ENCODE data around the gene RHOXF2.
"Not testable (repeated sequence)": the region's sequence is repeated elsewhere in the genome, so short reads cannot be mapped to it uniquely, and the experiment has no call there.

DNA sequence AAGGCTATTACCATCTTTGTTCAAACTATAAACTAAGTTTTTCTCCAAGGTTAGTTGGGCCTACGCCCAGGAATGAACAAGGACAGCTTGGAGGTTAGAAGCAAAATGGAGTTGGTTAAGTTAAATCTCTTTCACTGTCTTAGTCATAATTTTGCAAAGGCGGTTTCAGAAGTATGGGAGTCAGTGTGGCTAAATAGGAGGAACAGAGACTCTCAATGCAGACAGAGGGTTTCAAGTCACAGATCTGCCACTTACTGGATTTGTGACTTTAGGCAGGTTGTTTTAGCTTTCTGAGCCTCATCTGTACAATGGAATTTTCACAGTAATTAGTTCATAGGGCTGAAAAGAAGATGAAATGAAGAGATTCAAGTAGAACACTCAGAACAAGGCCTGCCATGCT is 35.3 kb downstream of the RHOXF2 start:
- not testable (repeated sequence) for TF ChIP-seq CTCF, POLR2A (IDR thresholded peaks at IDR 0.05)

All from thyroid gland (tissue), 4 donors.